K562 (cell line): ENCODE results near the gene RHNO1. TPM values are rescaled to one million over a fixed set of nuclear protein-coding genes. Genes with fewer than 3 reads are reported as not detected.

Experiments
- ASH1L ChIP-seq: fragments of 450-650 bp; IDR thresholded peaks from 2 replicates; pipeline ENCODE4 v1.6.1; 2018; ENCODE audit warnings: borderline replicate concordance, mild to moderate bottlenecking, low read depth; ENCODE audit not compliant: partially characterized antibody
- CREB5 ChIP-seq: fragments of 250-450 bp; sonication (Bioruptor Pico); IDR thresholded peaks from 2 replicates; pipeline ENCODE4 v1.5.0; 2020; ENCODE audit warnings: mild to moderate bottlenecking
- CREM ChIP-seq: IDR thresholded peaks from 2 replicates; pipeline ENCODE4 v1.6.1; 2014; ENCODE audit warnings: antibody characterized with exemption, low read depth
- EGR1 ChIP-seq: fragments of 450-650 bp; conservative IDR thresholded peaks from 2 replicates; pipeline ENCODE4 v1.6.1; 2017; ENCODE audit warnings: mild to moderate bottlenecking
- FIP1L1 ChIP-seq: fragments of 200-400 bp; formaldehyde crosslinking; IDR thresholded peaks from 2 replicates; pipeline ENCODE4 v1.6.1; 2018; ENCODE audit warnings: mild to moderate bottlenecking, low read depth, low read length; ENCODE audit not compliant: poor library complexity, severe bottlenecking
- GMEB1 ChIP-seq: fragments of 250-450 bp; sonication (Bioruptor Pico); IDR thresholded peaks from 2 replicates; pipeline ENCODE4 v1.4.0; 2020; ENCODE audit warnings: mild to moderate bottlenecking
- JUNB ChIP-seq: fragments of 450-650 bp; formaldehyde crosslinking; conservative IDR thresholded peaks from 2 replicates; pipeline ENCODE4 v1.4.0; 2020; ENCODE audit warnings: mild to moderate bottlenecking
- LCOR ChIP-seq: sonication (generic); formaldehyde crosslinking; IDR thresholded peaks from 2 replicates; pipeline ENCODE4 v1.8.0; 2022; ENCODE audit warnings: mild to moderate bottlenecking, missing genetic modification reagents
- MAZ ChIP-seq, 2 experiments: fragments of 450-650 bp in 1 of 2; sonication (generic) in 1 of 2; formaldehyde crosslinking; IDR thresholded peaks in 1 of 2; conservative IDR thresholded peaks in 1 of 2; 2 replicates each; pipeline versions ENCODE4 v1.4.0 to v1.5.0; 2020; ENCODE audit warnings: mild to moderate bottlenecking in 1 of 2, missing genetic modification reagents in 1 of 2
- MEIS2 ChIP-seq: fragments of 450-650 bp; IDR thresholded peaks from 2 replicates; pipeline ENCODE4 v1.6.1; 2014; ENCODE audit warnings: mild to moderate bottlenecking; ENCODE audit not compliant: partially characterized antibody
- MNT ChIP-seq, 2 experiments: fragments of 450-650 bp; conservative IDR thresholded peaks; 2 replicates each; pipeline ENCODE4 v1.6.1; 2017; ENCODE audit warnings: mild to moderate bottlenecking in 2 of 2, moderate library complexity in 2 of 2
- RBBP5 ChIP-seq: fragments of 200-600 bp; sonication (generic); IDR thresholded peaks from 2 replicates; pipeline ENCODE4 v1.6.1; 2012; ENCODE audit warnings: borderline replicate concordance, mild to moderate bottlenecking, low read length, control low read depth, inconsistent platforms; ENCODE audit not compliant: insufficient read depth, poor library complexity, severe bottlenecking
- RBM22 ChIP-seq: fragments of 200-400 bp; formaldehyde crosslinking; IDR thresholded peaks from 2 replicates; pipeline ENCODE4 v1.6.1; 2018; ENCODE audit warnings: low read length, low read depth; ENCODE audit not compliant: poor library complexity, severe bottlenecking
- SIN3A ChIP-seq, 2 experiments: fragments of 150-350 bp in 1 of 2; IDR thresholded peaks; 2 replicates each; pipeline ENCODE4 v1.6.1; 2011 to 2016; ENCODE audit warnings: borderline replicate concordance in 2 of 2, low read depth in 2 of 2, low read length in 2 of 2, mild to moderate bottlenecking in 2 of 2, moderate library complexity in 2 of 2; ENCODE audit not compliant: control insufficient read depth in 1 of 2
- SMARCB1 ChIP-seq: IDR thresholded peaks from 2 replicates; pipeline ENCODE4 v1.6.1; 2011; ENCODE audit warnings: improper control_type of control experiment, low read depth; ENCODE audit not compliant: insufficient read length
- THAP12 ChIP-seq: fragments of 250-450 bp; sonication (Bioruptor Pico); IDR thresholded peaks from 2 replicates; pipeline ENCODE4 v1.9.0; 2021; ENCODE audit warnings: mild to moderate bottlenecking, inconsistent platforms
- ZFX ChIP-seq: sonication (generic); formaldehyde crosslinking; IDR thresholded peaks from 2 replicates; pipeline ENCODE4 v1.8.0; 2022; ENCODE audit warnings: mild to moderate bottlenecking, missing genetic modification reagents, moderate library complexity
- ZKSCAN1 ChIP-seq: fragments of 150-350 bp; IDR thresholded peaks from 2 replicates; pipeline ENCODE4 v1.6.1; 2016; ENCODE audit warnings: low read depth, low read length
- polyA plus RNA-seq, 8 experiments: library from polyadenylated mRNA; depleted of rRNA in 4 of 8; stranded (reverse) in 5 of 8; unstranded in 3 of 8; fragments of >200 nt; fragmentation: Nextera tagmentation in 2 of 8; fragmentation: Illumina TruSeq in 1 of 8; extraction: Ambion mirVana in 2 of 8; extraction: Trizol in 1 of 8; gene quantifications; 2 replicates each; pipeline versions ENCODE4 v1.2.1 to v1.2.3, GENCODE V29; 2011 to 2014; ENCODE audit warnings: inconsistent platforms in 1 of 8, missing spikeins in 1 of 8
- total RNA-seq, 7 experiments: library from RNA; depleted of rRNA in 6 of 7; stranded (reverse); fragments of >200 nt in 6 of 7; fragmentation: Illumina TruSeq in 2 of 7; extraction: Trizol in 2 of 7; gene quantifications; 2 replicates each; pipeline versions ENCODE4 v1.2.1 to v1.2.3, GENCODE V29; 2011 to 2021; ENCODE audit warnings: low replicate concordance in 1 of 7

RHNO1 gene
- total and polyA plus RNA-seq, 9 of the 15 experiments (the other 6 are each of a cell fraction or from before 2014, with no cell fraction given) = 20.8 to 62.7 (median 28.8) TPM

- peak; percentile 86 to 89 for TF ChIP-seq MNT (conservative IDR thresholded peaks at IDR 0.05)
- TF ChIP-seq GMEB1 (CRISPR knock-in tag) = 0 out of 2 replicates have a peak, but pooled peaks have one; percentile 16
- TF ChIP-seq SMARCB1 = no peak
- TF ChIP-seq ZKSCAN1 = no peak
- no peak for TF ChIP-seq CREB5
- TF ChIP-seq ASH1L = peak; percentile 92
- TF ChIP-seq LCOR = peak; percentile 72; the same call in 1 of the 2 replicates
- TF ChIP-seq ZFX (CRISPR knock-in tag) = peak; percentile 81
- TF ChIP-seq CREM = peak; percentile 56
- TF ChIP-seq RBM22 = peak; percentile 89
- TF ChIP-seq THAP12 = no peak
- TF ChIP-seq FIP1L1 = no peak
- TF ChIP-seq SIN3A (IDR thresholded peaks at IDR 0.05; ENCODE audit: borderline replicate concordance in 2 of 2, control insufficient read depth in 1 of 2, low read depth in 2 of 2, low read length in 2 of 2) = peak; percentile 50 to 55; a peak in 1 of 4 replicates
- peak; percentile 26 for TF ChIP-seq MEIS2
- 0 out of 2 replicates have a peak, but pooled peaks have one; percentile 19 for TF ChIP-seq EGR1
- no peak for TF ChIP-seq RBBP5
- peak in 1 of 2 experiments; percentile 66; a peak in 2 of 4 replicates for TF ChIP-seq MAZ (CRISPR knock-in tag; conservative IDR thresholded peaks at IDR 0.05 in 1 of 2, IDR thresholded peaks at IDR 0.05 in 1 of 2)
- no peak for TF ChIP-seq JUNB (CRISPR knock-in tag)
These were observed 13.6 kb downstream of the RHNO1 start, which contains the start of gene TULP3 (continued) for GRCh38 chr12:2890388-2891239.
